Activated CD8-positive, alpha-beta memory T cell treated with anti-CD3 and anti-CD28 coated beads, Interleukin-2, amount 50 U/mL, for 1 hour (primary cell): ENCODE measurements around the gene ZNF282.
"Not testable (repeated sequence)": the region's sequence is repeated elsewhere in the genome, so short reads cannot be mapped to it uniquely, and the experiment has no call there.

Source experiments
- DNase-seq: peaks from one replicate; pipeline ENCODE4 v3.0.0-alpha.2; 2020; ENCODE audit errors: extremely low read depth

ZNF282 gene

GRCh38 chr7:149256568-149256967 lies 61.2 kb downstream of the ZNF282 start:
- DNase-seq, result no peak

GRCh38 chr7:149257146-149257545 lies 61.8 kb downstream of the ZNF282 start:
- DNase-seq, result no peak

GRCh38 chr7:149261316-149261828 lies 66.0 kb downstream of the ZNF282 start:
- no peak for DNase-seq

GRCh38 chr7:149261829-149262617 lies 66.7 kb downstream of the ZNF282 start, which contains the start of gene ZNF783:
ZNF783 (plus strand) TSS chr7:149262196; CDS start chr7:149262334, 138 bp downstream.
- peak; percentile 53 for DNase-seq

- no peak for DNase-seq
Measured at GRCh38 chr7:149266451-149266850, 71.1 kb downstream of the ZNF282 start.

GRCh38 chr7:149267733-149268132 lies 72.4 kb downstream of the ZNF282 start:
- DNase-seq, result no peak

- not testable (repeated sequence) for DNase-seq
Measured at GRCh38 chr7:149274424-149274823, 79.1 kb downstream of the ZNF282 start.
